Prostate gland (tissue), 2 donors: ENCODE data around the gene ENOX1.

Experiments
- CTCF ChIP-seq, 4 experiments: fragments of 200-600 bp in 2 of 4; fragments of 450-650 bp in 2 of 4; sonication (generic) in 2 of 4; IDR thresholded peaks; 1 replicate in 3 of 4; 2 replicates in 1 of 4; pipeline ENCODE4 v1.5.1; 2016 to 2019; ENCODE audit warnings: antibody characterized with exemption in 4 of 4, mild to moderate bottlenecking in 2 of 4, moderate library complexity in 2 of 4
- POLR2A ChIP-seq: fragments of 450-650 bp; IDR thresholded peaks from one replicate; pipeline ENCODE4 v1.6.1; 2016; ENCODE audit warnings: antibody characterized with exemption, mild to moderate bottlenecking
- POLR2AphosphoS5 ChIP-seq: sonication (generic); formaldehyde crosslinking; IDR thresholded peaks from one replicate; pipeline ENCODE4 v1.6.1; 2017; ENCODE audit warnings: antibody characterized with exemption

- TF ChIP-seq CTCF (IDR thresholded peaks at IDR 0.05) (no peak), POLR2AphosphoS5 (no peak), POLR2A (no peak)
These were observed 345.3 kb downstream of the ENOX1 start for GRCh38 chr13:43441464-43441863.
